Measurements from ENCODE around the gene NPAS2. TPM values are rescaled to one million over a fixed set of nuclear protein-coding genes. Genes with fewer than 3 reads are reported as not detected.

NPAS2 gene
- total RNA-seq, 1 experiment from 2014 or later, result not detected

GRCh38 chr2:100875516-100876230 is 55.7 kb downstream of the NPAS2 start:
- no peaks in the 10 kb centered on the region for H3K4me1 ChIP-seq (ENCODE audit: low read length)

DNA sequence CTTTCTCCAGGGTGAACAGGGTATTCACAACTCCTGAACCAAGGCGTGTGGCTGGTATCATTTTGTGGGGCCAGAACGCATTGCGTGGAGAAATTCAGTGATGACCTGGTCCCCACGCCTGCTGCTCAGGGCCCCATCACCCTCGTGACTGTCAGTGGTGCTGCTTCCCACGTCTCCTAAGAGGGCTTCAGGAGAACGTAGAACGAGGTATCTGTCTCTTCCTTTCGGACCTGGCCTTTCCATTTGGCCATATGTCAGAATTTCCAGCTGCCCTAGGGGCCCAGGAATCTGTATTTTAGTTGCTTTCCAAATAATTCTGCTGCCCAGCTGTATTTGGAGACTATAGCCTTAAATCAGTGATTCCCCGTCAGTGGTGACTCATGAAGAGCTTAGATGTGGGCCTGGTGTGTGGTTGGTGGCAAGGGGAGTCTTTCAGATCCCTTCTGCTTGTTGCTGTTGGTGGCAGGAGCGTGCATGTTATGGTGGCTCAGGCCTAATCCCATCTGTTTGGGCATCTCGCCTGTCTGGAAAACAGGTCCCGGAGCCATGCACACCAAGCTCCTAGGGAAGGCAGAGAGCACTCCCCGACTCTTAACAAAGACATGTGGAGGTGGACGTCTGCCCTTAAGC is 56.4 kb downstream of the NPAS2 start:
- Histone ChIP-seq H3K79me2 (ENCODE audit: low read length) (no peaks in the 10 kb centered on the region), H3K27ac (ENCODE audit: low read length) (no peak overlapping the region)

More at GRCh38 chr2:100875516-100876230, 55.7 kb downstream of the NPAS2 start:
- Histone ChIP-seq H3K27ac (ENCODE audit: low read length) (no peak overlapping the region), H3K4me2 (ENCODE audit: low read depth, low read length, poor library complexity, severe bottlenecking) (no peak overlapping the region), H4K20me1 (ENCODE audit: insufficient read depth, low read depth, low read length) (no peaks in the 10 kb centered on the region), H2AFZ (ENCODE audit: low read length) (no peak overlapping the region), H3K9ac (ENCODE audit: low read length) (no peak overlapping the region), H3K4me3 (ENCODE audit: low read length) (no peak overlapping the region), H3K9me3 (ENCODE audit: low read length) (no peaks in the 10 kb centered on the region), H3K9me2 (replicated peaks; ENCODE audit: insufficient read depth, low read length) (no peaks in the 10 kb centered on the region), H3K27me3 (ENCODE audit: low read length) (no peaks in the 10 kb centered on the region), H3K36me3 (ENCODE audit: insufficient read depth, low read length) (no peaks in the 10 kb centered on the region), H3K79me2 (ENCODE audit: low read length) (no peaks in the 10 kb centered on the region)
- DNase-seq, result no peak

GRCh38 chr2:100877555-100877954 is 57.6 kb downstream of the NPAS2 start:
- Histone ChIP-seq H4K20me1 (ENCODE audit: insufficient read depth, low read depth, low read length) (no peaks in the 10 kb centered on the region), H3K36me3 (ENCODE audit: insufficient read depth, low read length) (no peaks in the 10 kb centered on the region), H2AFZ (ENCODE audit: low read length) (no peak overlapping the region), H3K27me3 (ENCODE audit: low read length) (no peaks in the 10 kb centered on the region), H3K4me3 (ENCODE audit: low read length) (no peak overlapping the region), H3K4me1 (ENCODE audit: low read length) (peaks cover under 1% of the 10 kb centered on the region), H3K9me3 (ENCODE audit: low read length) (no peaks in the 10 kb centered on the region), H3K79me2 (ENCODE audit: low read length) (no peaks in the 10 kb centered on the region), H3K9me2 (replicated peaks; ENCODE audit: insufficient read depth, low read length) (no peaks in the 10 kb centered on the region), H3K9ac (ENCODE audit: low read length) (no peak overlapping the region), H3K4me2 (ENCODE audit: low read depth, low read length, poor library complexity, severe bottlenecking) (no peak overlapping the region), H3K27ac (ENCODE audit: low read length) (no peak overlapping the region)
- no peak for DNase-seq

More for the DNA sequence above, 56.4 kb downstream of the NPAS2 start:
- no peaks in the 10 kb centered on the region for H3K9me3 ChIP-seq (ENCODE audit: low read length)
- H3K27me3 ChIP-seq (ENCODE audit: low read length), result no peaks in the 10 kb centered on the region
- no peaks in the 10 kb centered on the region for H3K36me3 ChIP-seq (ENCODE audit: insufficient read depth, low read length)
- no peak overlapping the region for H2AFZ ChIP-seq (ENCODE audit: low read length)
- no peak overlapping the region for H3K9ac ChIP-seq (ENCODE audit: low read length)
- H3K4me3 ChIP-seq (ENCODE audit: low read length), result no peak overlapping the region
- H3K4me1 ChIP-seq (ENCODE audit: low read length), result no peaks in the 10 kb centered on the region
- no peak for DNase-seq
- H3K4me2 ChIP-seq (ENCODE audit: low read depth, low read length, poor library complexity, severe bottlenecking), result no peak overlapping the region
- no peaks in the 10 kb centered on the region for H4K20me1 ChIP-seq (ENCODE audit: insufficient read depth, low read depth, low read length)
- no peaks in the 10 kb centered on the region for H3K9me2 ChIP-seq (replicated peaks; ENCODE audit: insufficient read depth, low read length)

DNA sequence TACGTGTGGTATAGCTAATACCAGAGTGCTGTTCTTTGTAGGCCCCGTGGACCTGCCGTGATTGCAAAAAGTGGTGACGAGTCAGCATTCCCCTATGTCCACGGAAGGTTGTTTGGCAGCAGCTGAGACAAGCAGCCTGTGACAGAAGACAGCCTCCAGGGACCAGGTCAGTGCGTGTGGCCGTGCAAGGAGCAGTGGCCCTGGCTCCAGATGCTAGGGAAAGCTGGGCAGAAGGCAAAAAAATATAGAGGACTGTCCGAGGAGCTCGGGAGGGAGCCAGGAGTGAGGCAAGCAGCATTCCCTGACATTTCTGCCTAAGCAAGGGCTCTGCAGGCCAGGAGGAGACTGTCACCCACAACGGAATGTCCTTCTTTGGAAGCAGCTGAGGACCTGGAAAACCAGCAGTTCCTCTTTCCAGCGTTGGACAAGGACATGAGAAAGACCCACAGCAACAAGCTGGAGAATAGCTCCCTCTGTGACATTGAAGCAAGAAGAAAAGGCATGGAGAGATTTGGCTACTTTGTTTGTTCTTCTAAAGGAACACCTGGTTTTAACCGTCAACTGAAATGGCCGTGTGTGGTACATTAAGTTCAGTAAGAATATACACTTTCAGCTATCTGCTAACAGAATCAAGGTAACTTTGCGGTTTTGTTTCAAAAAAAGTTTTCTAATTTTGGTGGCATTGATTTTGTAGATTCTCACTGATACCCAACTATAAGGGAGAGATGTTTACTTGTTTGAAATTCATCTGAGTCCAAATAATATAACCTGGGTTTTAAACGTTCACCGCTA is 58.3 kb downstream of the NPAS2 start:
- Histone ChIP-seq H3K27me3 (ENCODE audit: low read length) (no peaks in the 10 kb centered on the region), H3K27ac (ENCODE audit: low read length) (no peak overlapping the region), H3K9me2 (replicated peaks; ENCODE audit: insufficient read depth, low read length) (no peaks in the 10 kb centered on the region), H3K9ac (ENCODE audit: low read length) (no peak overlapping the region), H2AFZ (ENCODE audit: low read length) (no peak overlapping the region), H4K20me1 (ENCODE audit: insufficient read depth, low read depth, low read length) (no peaks in the 10 kb centered on the region), H3K4me3 (ENCODE audit: low read length) (no peak overlapping the region), H3K36me3 (ENCODE audit: insufficient read depth, low read length) (no peaks in the 10 kb centered on the region), H3K4me1 (ENCODE audit: low read length) (peaks cover 7% of the 10 kb centered on the region), H3K79me2 (ENCODE audit: low read length) (no peaks in the 10 kb centered on the region), H3K9me3 (ENCODE audit: low read length) (no peaks in the 10 kb centered on the region), H3K4me2 (ENCODE audit: low read depth, low read length, poor library complexity, severe bottlenecking) (no peak overlapping the region)
- no peak for DNase-seq

DNA sequence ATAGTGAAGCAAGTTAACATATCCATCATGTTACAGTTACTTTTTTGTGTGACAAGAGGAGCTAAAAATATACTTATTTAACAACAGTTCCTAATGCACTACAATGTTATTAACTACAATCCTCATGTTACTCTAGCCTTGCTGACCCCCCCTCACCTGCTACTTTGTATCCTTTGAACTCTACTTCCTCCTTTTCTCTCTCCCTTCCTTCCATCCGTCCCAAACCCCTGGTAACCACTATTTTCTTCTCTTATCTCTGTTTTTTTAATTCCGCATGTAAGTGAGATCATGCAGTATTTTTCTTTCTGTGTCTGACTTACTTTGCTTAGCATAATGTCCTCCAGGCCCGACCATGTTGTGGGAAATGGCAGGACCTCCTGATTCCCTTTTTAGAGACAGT is 59.4 kb downstream of the NPAS2 start:
- no peak for DNase-seq
- no peak overlapping the region for H3K4me3 ChIP-seq (ENCODE audit: low read length)
- no peak overlapping the region for H3K9ac ChIP-seq (ENCODE audit: low read length)
- H3K27me3 ChIP-seq (ENCODE audit: low read length), result no peaks in the 10 kb centered on the region
- H3K4me1 ChIP-seq (ENCODE audit: low read length), result peaks cover 18% of the 10 kb centered on the region
- H2AFZ ChIP-seq (ENCODE audit: low read length), result no peak overlapping the region
- no peak overlapping the region for H3K27ac ChIP-seq (ENCODE audit: low read length)
- no peaks in the 10 kb centered on the region for H3K9me2 ChIP-seq (replicated peaks; ENCODE audit: insufficient read depth, low read length)
- no peaks in the 10 kb centered on the region for H4K20me1 ChIP-seq (ENCODE audit: insufficient read depth, low read depth, low read length)
- H3K4me2 ChIP-seq (ENCODE audit: low read depth, low read length, poor library complexity, severe bottlenecking), result no peak overlapping the region
- no peaks in the 10 kb centered on the region for H3K9me3 ChIP-seq (ENCODE audit: low read length)
- H3K79me2 ChIP-seq (ENCODE audit: low read length), result no peaks in the 10 kb centered on the region
- no peaks in the 10 kb centered on the region for H3K36me3 ChIP-seq (ENCODE audit: insufficient read depth, low read length)

DNA sequence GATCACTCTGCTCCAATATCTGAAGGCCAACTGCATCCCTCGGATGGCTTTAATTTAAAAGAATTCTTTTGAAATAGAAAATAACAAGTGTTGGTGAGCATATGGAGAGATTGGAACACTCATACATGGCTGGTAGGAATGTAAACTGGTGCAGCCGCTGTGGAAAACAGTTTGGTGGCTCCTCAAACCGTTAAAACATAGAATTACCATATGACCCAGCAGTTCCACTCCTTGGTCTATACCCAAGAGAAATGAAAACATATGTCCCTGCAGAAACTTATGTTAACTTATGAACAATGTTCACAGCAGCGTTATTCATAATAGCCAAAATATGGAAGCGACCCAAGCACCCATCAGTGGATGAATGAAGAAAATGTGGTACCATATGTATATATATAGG is 60.1 kb downstream of the NPAS2 start:
- H3K9ac ChIP-seq (ENCODE audit: low read length), result no peak overlapping the region
- H3K4me2 ChIP-seq (ENCODE audit: low read depth, low read length, poor library complexity, severe bottlenecking), result no peak overlapping the region
- H3K36me3 ChIP-seq (ENCODE audit: insufficient read depth, low read length), result no peaks in the 10 kb centered on the region
- no peaks in the 10 kb centered on the region for H3K9me2 ChIP-seq (replicated peaks; ENCODE audit: insufficient read depth, low read length)
- DNase-seq, result no peak
- peaks cover 21% of the 10 kb centered on the region for H3K4me1 ChIP-seq (ENCODE audit: low read length)
- no peak overlapping the region for H3K27ac ChIP-seq (ENCODE audit: low read length)
- H3K79me2 ChIP-seq (ENCODE audit: low read length), result no peaks in the 10 kb centered on the region
- H3K27me3 ChIP-seq (ENCODE audit: low read length), result no peaks in the 10 kb centered on the region
- H3K4me3 ChIP-seq (ENCODE audit: low read length), result no peak overlapping the region
- no peak overlapping the region for H2AFZ ChIP-seq (ENCODE audit: low read length)
- H4K20me1 ChIP-seq (ENCODE audit: insufficient read depth, low read depth, low read length), result no peaks in the 10 kb centered on the region
- no peaks in the 10 kb centered on the region for H3K9me3 ChIP-seq (ENCODE audit: low read length)

- no peak overlapping the region for H3K4me2 ChIP-seq (ENCODE audit: low read depth, low read length, poor library complexity, severe bottlenecking)
- no peaks in the 10 kb centered on the region for H3K36me3 ChIP-seq (ENCODE audit: insufficient read depth, low read length)
- no peaks in the 10 kb centered on the region for H3K9me2 ChIP-seq (replicated peaks; ENCODE audit: insufficient read depth, low read length)
- no peak for DNase-seq
- H3K4me1 ChIP-seq (ENCODE audit: low read length), result peaks cover 21% of the 10 kb centered on the region
- no peak overlapping the region for H3K9ac ChIP-seq (ENCODE audit: low read length)
- H3K27ac ChIP-seq (ENCODE audit: low read length), result no peak overlapping the region
- H3K27me3 ChIP-seq (ENCODE audit: low read length), result no peaks in the 10 kb centered on the region
- no peaks in the 10 kb centered on the region for H4K20me1 ChIP-seq (ENCODE audit: insufficient read depth, low read depth, low read length)
- H2AFZ ChIP-seq (ENCODE audit: low read length), result no peak overlapping the region
- no peak overlapping the region for H3K4me3 ChIP-seq (ENCODE audit: low read length)
- H3K79me2 ChIP-seq (ENCODE audit: low read length), result no peaks in the 10 kb centered on the region
- H3K9me3 ChIP-seq (ENCODE audit: low read length), result no peaks in the 10 kb centered on the region
Measured at GRCh38 chr2:100880730-100881129, 60.8 kb downstream of the NPAS2 start.
